HG02938 (cell line): Measurements from ENCODE around the gene SRGN.
"Not testable (repeated sequence)": the region's sequence is repeated elsewhere in the genome, so short reads cannot be mapped to it uniquely, and the experiment has no call there.

Experiments used
- ATAC-seq: cut with Tn5 transposase; IDR thresholded peaks from one replicate; pipeline ENCODE4 v1.9.1; 2021; ENCODE audit warnings: mild to moderate bottlenecking, moderate library complexity; ENCODE audit not compliant: unreplicated experiment

The SRGN gene, protein sequence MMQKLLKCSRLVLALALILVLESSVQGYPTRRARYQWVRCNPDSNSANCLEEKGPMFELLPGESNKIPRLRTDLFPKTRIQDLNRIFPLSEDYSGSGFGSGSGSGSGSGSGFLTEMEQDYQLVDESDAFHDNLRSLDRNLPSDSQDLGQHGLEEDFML

DNA sequence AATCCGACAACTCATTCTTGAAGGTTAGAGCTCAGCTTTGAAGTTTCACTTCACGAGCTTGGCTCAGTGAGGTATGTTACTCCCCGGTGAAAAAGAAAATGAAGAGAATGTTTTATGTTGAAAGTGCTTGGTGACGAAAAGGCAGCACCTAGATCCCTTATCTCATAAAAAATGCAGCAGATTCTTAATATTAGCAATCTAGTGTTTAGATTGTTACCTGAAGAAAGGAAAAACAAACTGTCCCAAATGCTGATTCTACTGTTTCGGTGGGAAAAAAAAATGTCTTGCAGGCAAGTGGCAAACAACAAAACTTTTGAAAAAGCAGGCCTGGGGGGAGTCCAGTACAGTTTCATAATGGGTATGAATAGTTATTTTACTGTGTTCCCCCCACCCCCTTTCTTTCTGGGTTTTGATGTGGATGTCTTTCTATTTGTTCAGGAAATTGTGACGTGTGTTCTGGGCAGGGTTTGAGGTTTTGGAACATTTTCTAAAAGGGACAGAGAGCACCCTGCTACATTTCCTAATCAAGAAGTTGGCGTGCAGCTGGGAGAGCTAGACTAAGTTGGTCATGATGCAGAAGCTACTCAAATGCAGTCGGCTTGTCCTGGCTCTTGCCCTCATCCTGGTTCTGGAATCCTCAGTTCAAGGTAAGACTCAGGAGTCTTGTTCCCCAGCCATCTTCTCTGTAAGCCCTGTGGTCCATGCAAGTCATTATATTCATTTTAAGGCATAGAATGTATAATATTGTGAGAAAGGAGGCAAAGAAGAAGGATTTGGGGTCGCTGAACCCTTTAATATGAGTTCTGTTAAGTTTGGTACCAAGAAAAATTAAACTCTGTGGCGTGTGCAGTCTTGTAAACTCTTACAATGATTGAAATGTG, at the start of gene SRGN:
Gene SRGN, plus strand, starts transcription at position 514 of the 881 bp plus-strand sequence. Its CDS starts 55 bp downstream, at position 569.
- peak; percentile 55 for ATAC-seq

DNA sequence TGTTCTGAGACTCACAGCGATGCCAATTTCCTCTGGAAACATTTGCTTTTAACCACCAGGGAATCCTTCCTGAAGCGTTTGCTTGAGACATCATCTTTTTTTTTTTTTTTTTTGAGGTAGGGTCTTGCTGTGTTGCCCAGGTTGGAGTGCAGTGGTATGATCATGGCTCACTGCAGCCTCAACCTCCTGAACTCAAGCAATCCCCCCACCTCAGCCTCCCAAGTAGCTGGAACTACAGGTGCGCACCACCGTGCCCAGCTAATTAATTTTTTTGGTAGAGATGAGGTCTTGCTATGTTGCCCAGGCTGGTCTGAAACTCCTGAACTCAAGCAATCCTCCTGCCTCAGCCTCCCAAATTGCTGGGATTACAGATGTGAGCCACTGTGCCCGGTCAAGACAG, 47.0 kb upstream of the SRGN start:
- ATAC-seq = not testable (repeated sequence)

DNA sequence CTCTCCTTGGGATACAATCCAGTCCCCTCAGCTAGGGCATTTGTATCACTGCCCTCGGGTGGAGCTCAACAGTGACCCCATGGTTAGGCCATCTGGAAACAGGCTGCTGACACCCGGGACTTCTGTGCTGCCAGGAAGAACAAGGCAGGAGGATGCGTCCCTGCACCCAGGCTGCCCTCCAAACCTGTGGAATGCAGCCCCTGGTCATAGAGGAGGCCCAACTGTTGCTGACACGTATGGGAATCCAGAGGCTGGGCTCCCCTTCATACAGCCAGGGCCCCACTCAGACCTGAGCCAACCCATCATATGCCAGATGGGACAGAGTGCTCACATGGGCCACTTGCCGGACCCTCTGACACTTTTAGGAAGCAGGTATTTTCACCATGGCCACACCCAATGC, 45.5 kb upstream of the SRGN start:
- no peak for ATAC-seq

DNA sequence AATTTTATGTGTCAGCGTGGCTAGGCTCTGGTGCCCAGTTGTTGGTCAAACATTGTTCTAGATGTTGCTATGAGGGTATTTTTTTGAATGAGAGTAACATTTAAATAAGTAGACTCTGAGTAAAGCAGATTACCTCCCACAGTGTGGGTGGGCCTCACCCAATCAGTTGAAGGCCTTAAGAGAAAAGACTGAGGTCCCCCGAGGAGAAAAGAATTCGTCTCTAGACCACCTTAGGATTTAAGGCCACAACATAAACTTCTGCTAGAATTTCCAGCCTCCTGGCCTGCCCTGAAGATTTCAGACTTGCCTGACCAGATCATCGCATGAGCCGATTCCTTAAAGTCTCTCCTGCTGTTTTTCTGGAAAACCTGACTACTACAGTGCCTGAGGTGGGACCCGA, 45.1 kb upstream of the SRGN start:
- ATAC-seq = no peak

DNA sequence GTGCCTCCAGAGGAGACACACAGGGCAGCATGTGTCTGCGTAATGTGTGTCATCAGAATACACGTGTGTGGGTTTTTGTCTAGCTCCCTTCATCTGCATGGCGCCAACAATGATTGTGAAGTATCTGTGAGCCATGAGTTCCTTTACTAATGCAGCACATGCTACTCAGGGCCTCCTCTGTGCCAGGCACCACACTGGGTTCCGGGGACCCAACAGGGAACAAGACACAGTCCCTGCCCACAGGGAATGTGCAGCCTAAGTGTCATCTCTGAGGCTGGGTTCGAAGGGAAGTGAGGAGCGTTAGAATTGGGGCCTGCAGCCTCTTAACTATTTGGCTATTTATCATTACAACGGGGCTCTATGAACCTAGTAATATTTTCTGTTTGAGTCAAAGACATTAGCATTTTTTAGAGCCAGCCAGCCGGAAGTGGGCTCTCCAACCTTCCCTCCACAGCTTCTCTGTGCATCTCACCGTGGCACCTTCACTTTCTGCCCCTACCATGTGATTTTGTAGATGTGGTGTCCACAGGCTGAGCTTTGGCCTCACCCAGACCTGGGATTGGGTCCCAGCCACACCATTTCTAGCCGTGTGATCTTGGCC, 43.9 kb upstream of the SRGN start:
- no peak for ATAC-seq

DNA sequence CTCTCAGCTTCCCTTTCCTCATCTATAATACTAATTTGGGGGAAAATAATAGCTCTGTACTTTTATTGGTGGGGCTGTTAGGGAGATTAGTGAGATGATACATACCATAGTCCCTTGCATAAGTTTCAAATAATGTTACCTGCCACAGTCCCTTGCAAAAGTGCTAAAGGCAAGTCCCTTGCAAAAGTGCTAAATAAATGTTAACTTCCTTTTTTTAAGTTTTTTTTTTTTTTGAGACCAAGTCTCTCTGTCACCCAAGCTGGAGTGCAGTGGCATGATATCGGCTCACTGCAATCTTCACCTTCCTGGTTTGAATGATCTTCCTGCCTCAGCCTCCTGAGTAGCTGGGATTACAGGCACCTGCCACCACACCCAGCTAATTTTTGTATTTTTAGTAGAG, 43.4 kb upstream of the SRGN start:
- no peak for ATAC-seq

DNA sequence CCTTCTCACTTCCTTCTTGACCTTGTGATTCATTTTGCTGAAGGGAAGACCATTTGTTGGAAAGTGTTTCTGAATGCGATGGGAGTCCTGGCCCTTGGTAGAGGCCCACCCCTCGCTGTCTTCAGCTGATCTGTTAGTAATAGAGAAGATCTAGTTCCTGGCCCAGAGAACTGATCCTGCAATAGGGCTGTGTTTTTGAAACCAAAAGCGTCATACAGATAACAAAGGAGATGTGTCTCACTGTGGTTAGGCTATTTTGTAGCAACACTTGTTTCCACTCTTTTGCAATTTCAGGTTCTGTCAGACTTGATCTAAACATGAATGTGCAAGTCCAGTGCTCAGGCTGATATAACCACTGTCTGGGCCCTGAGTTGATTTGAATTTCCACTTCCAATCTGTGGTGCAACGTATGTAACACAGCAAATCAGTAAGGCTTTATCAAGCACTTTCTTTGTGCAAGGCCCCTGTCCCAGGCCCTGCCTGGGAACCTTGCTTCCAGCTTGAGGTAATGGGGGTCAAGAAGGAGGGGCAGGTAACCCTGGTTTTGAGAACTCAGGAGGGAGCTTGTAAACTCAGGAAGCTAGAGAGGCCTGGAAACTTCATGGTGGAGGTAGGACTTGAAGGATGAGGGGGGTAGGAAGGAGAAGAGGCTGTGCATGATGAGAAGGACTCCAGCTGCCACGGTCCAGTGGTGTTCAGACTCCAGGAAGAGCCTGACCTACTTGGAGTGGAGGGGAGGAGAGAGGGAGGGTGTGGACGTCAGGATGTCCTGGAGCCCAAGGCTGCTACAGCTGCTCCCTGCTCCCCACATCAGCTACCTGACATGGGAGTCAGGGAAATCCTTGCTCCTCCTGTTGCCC, 42.2 kb upstream of the SRGN start:
- ATAC-seq = peak; percentile 63

DNA sequence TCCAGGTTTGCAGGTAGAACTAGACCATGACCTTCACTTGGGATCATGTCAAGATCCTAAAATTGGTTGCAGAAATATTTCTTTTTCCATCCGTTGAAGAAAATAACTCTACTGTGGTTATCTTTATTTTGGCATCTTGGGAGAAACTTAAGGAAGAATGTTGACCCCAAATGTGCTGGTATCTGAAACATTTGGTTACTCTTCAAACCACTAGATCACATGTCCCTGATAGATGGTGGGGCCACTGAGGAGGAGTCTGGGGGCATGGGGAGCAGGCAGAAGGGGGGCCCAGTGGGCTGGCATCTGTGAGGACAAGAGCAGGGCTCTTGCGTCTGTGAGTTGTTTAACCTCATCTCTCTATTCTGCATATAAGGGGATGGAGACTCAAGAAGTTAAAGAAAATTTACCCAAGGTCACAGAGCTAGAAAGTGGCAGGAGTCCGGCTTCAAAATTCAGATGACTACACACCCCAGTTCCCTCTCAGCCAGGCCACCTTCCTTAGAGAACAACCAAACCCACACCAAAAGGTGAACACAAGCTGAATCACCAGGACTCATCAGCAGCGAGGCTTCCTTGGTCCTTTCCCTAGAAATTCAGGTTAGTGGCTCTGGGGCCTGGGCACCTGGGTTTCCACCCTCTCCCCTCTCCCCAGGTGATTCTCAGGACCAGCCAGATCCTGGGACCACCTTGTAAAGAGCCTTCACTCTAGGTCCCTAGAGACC, 40.6 kb upstream of the SRGN start:
- ATAC-seq = no peak

DNA sequence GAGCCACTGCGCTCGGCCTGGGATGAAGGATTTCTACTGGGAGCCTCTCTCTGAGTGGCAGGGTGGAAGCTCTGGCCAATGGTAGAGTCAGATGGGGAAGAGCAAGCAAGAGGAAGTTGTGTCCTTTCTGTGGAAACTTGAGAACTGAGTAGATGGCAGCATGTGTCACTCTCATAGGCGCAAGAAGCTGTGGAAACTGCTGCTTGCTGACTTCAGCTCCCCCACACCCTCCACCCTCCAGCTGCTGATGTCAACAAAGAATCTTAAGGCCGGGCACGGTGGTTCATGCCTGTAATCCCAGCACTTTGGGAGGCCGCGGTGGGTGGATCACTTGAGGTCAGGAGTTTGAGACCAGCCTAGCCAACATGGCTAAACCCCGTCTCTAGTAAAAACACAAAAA, 39.8 kb upstream of the SRGN start:
- ATAC-seq = no peak

DNA sequence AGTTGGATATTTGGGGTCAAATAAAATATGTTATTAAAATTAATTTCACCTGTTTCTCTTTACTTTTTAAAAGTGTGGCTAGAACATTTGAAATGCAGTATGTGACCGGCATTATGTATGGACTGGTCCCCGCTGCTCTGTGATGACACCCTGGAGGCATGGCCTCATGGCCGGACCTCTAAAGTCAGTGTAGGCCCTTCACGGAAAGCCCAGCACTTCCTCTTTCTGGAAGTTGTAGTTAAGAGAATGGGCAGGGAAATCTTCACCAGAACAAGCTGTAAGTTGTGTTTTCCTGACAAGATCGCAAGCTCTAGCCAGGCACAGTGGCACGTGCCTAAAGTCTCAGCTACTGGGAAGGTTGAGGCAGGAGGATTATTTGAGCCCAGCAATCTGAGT, 38.3 kb upstream of the SRGN start:
- ATAC-seq = no peak

DNA sequence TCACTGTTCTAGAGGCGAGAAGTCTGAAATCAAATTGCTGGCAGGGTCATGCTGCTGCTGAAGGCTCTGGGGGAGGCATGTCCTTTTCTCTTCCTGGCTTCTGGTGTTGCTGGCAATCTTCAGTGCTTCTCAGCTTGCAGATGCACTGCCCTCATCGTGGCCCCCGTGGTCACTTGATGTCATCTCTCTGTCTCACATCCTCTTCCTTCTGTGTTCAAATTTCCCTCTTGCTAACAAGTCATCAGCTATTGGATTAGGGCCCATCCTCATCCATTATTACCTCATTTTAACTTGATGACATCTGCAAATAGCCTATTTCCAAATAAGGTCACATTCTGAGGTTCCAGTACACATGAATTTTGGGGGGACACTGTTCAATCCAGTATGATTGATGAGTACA, 36.6 kb upstream of the SRGN start:
- peak; percentile 34 for ATAC-seq

DNA sequence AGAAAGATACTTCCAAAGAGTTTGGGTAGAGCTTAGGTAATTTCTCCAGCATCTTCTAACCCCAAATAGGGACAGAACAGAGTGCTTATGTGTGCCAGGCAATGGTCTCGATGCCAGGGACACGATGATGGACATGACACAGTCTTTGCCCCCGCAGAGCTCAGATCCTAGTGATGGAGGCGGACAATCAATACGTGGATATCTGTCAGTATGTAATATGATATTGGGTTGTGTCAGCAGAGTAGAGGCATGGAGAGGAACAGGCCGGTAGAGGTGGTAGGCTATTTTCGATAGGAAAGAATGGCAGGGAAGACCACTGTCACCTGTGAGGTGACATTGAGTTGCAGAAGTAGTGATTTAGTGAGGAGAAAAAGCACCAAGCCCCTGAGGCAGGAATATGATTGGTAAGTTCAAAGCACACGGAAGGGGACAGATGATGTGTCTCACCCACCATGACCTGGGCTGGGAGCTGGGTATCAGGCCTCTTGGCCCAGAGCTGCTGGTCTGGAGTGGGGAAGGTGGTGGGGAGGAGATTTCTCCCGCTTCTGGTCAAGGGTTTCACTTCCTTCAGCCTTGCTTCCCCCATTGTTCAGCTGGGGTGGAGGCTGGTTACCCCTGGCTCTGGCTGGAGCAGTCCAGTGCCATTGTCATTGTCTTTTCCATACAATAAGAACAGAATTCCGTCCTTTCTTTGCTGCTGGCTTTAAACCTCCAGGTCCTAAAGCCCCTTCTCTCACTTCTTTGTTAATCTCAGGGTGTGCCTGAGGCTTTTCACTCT, 36.0 kb upstream of the SRGN start:
- ATAC-seq = no peak

DNA sequence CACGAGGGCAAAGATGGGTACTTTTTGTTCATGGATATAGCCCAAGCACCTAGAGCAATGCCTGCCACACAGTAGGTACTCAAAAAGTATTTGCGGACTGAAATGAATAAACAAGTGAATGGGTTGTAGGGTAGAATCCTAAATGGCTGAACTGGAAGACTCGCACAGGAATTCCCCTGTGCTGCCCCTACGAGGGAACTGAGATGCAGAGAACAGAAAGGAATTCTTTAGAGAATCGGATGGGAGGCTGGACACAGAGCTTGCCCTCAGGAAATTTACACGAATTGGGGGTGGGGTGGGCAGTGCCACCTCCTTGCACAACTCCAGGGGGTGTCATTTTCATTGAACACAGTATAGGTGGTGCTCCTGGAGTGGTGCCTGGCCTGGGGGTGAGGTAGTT, 35.2 kb upstream of the SRGN start:
- no peak for ATAC-seq

DNA sequence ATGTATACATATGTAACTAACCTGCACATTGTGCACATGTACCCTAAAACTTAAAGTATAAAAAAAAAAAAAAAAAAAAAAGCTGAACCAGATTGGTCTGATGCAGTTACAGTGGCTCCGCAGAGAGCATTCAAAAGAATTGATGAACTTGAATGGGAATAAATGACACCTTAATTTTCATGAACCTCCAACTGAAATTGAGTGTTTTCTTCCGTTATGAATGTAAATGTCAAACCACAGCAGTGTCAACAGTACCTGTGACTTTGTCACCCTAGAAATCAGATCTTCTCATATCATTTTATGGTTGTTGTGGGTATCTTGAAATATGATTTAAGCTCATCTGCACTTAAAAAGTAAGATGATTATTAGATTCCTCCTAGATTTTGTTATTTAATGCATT, 32.7 kb upstream of the SRGN start:
- no peak for ATAC-seq

DNA sequence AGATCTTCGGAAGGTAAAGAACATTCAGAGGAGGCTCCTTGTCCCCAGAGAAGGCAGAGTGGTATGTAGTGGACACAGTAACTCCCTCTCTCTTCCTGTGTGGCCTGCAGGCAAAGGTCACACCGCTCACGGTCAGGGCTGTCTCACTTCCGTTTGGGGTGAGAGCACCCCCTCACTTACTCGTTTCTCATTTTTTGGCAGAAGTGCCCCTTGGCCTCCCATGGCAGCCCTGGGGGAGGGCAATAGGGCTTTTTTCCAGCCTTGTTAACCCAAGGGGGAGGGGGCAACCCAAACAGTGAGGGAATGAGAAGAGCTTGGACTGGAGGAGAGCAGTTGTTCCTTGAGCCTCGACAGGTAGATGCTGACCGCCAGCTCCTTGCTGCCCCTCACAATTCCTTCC, 31.8 kb upstream of the SRGN start:
- no peak for ATAC-seq

DNA sequence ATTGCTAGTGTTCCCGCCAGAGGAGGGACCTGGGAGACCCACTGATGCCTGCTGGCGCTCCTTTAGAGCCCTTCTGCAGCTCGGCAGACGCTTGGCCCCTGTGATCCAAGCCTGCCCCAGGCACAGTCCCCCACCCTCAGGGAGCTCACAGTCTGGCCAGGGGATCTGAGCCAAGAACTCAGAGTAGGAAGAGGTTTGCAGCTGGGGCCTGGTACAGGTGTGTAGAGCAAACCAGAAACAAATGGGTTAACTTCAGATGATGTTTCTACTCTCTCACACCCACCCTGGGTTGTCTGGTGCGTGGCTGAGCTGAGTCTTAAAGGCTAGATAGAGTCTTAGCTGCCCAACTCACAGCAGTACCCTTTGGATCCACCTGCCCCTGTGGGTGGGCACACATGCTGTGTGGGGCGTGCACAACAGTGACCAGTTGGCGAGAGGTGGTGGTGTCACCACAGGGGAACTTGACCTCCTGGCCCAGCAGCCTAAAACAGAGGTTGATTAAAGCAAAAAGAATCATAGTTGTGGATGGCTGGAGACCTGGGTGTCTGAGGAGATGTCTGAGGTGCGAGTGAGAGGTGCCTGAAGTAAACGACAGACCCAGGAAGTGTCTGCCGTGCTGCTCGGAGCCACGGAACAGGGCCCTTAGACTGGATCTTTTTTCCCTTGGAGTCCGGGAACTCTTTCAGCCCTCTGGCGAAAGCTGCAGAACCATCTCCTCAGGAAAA, 31.2 kb upstream of the SRGN start:
- ATAC-seq = no peak

DNA sequence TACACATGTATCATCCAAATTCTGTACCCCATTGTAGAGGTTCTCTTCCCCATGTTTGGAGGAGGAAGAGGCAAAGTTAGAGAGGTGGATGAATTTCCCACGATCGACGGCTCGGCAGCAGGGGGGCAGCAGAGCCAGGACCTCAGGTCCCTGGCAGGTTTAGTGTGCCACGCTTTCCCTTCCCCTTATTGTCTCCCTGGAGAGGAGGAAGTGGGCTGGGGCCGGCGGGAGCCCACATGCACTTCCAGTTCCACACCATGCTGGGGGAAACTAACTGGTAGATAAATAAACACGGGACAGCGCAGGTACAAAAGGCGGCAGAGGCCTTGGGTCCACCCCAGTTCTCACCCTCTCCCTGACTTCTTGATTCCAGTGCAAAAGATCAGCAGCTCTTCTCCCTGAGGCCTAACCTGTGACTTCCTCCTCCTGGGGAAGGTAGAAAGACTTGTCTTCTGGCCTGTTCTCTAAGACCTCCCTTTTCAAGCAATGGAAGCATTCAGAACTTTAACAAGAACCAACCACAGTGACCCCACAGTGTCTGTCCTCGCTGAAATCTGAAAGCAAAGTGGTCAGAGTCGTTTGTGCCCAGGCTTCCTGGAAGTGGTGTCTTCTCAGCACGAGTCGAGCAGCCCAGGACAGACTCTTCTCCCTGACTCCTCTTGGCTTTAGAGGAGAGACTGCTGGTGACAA, 30.5 kb upstream of the SRGN start:
- no peak for ATAC-seq

DNA sequence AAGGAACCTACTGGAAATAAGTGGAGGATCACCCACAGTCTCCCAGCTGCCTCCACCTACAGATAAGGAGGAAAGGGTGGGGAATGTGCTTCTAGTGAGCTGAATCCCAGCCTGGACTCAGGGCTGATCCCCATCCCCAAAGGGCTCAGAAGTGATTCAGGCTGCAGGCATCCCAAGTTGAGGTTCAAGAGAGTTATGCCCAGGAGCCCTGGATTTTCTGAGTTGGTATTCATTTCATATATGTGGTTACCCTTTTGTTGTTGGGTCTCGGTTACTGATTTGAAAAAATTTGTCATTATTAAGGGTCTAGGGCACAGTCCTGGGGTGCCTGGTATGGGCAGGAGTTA, 30.0 kb upstream of the SRGN start:
- ATAC-seq = no peak
